Activated naive CD4-positive, alpha-beta T cell treated with anti-CD3 and anti-CD28 coated beads, Interleukin-2, amount 10 ng/mL, durations not matched to agents 7 days and 5 days (primary cell): Measurements from ENCODE around the gene PDPN.
"Not testable (repeated sequence)": the region's sequence is repeated elsewhere in the genome, so short reads cannot be mapped to it uniquely, and the experiment has no call there.

Experiments
- CTCF ChIA-PET: fragments of 350-600 bp; sonication (Branson Sonifier 250); formaldehyde crosslinking; loops from one replicate; lab custom pipeline; 2021; ENCODE audit warnings: antibody characterized with exemption; lab: Charles Lee
- DNase-seq: peaks from one replicate; pipeline ENCODE4 v3.0.0-alpha.2; 2020
- H3K27ac Mint-ChIP-seq: one replicate; pipeline ENCODE4 v1.8.0; 2021; ENCODE audit warnings: mild to moderate bottlenecking, moderate library complexity, mixed read lengths
- H3K27me3 Mint-ChIP-seq: one replicate; pipeline ENCODE4 v1.8.0; 2021; ENCODE audit warnings: mild to moderate bottlenecking, mixed read lengths
- H3K36me3 Mint-ChIP-seq: one replicate; pipeline ENCODE4 v1.8.0; 2021; ENCODE audit warnings: mixed read lengths
- H3K4me1 Mint-ChIP-seq: one replicate; pipeline ENCODE4 v1.8.0; 2021; ENCODE audit warnings: mixed read lengths
- H3K4me3 Mint-ChIP-seq: one replicate; pipeline ENCODE4 v1.8.0; 2021; ENCODE audit warnings: mild to moderate bottlenecking, moderate library complexity, mixed read lengths
- H3K9me3 Mint-ChIP-seq: one replicate; pipeline ENCODE4 v1.8.0; 2021; ENCODE audit warnings: mixed read lengths

Gene PDPN

GRCh38 chr1:13556224-13556764 lies 27.3 kb upstream of the PDPN start:
- CTCF ChIA-PET: no interaction called here
- no peak for DNase-seq
- Mint-ChIP-seq H3K4me1 (no peaks in the 10 kb centered on the region), H3K27ac (no peak overlapping the region), H3K27me3 (no peaks in the 10 kb centered on the region), H3K4me3 (no peak overlapping the region), H3K9me3 (no peaks in the 10 kb centered on the region), H3K36me3 (no peaks in the 10 kb centered on the region)

GRCh38 chr1:13560541-13560940 lies 23.1 kb upstream of the PDPN start:
- Mint-ChIP-seq H3K27ac (no peak overlapping the region), H3K9me3 (no peaks in the 10 kb centered on the region), H3K4me3 (no peak overlapping the region), H3K36me3 (no peaks in the 10 kb centered on the region), H3K4me1 (no peaks in the 10 kb centered on the region), H3K27me3 (no peaks in the 10 kb centered on the region)
- CTCF ChIA-PET: no interaction called here
- no peak for DNase-seq

- H3K27me3 Mint-ChIP-seq, H3K4me1 Mint-ChIP-seq, H3K9me3 Mint-ChIP-seq, H3K36me3 Mint-ChIP-seq, H3K27ac Mint-ChIP-seq, H3K4me3 Mint-ChIP-seq, CTCF ChIA-PET, DNase-seq: not testable (repeated sequence)
Measured at GRCh38 chr1:13562981-13563380, 20.7 kb upstream of the PDPN start.

DNA sequence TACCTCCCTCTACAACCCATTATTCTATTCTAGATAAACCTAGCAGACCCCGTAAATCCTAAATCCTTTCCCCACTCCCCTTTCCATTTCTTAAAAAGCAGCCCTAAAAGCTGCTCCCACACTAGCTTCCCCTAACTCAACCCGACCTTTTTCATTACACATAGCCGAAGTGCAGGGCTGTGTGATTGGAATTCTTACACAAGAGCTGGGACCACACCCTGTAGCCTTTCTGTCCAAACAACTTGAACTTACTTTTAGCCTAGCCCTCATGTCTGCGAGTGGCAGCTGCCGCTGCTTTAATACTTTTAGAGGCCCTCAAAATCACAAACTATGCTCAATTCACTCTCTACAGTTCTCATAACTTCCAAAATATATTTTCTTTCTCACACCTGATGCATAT lies 19.6 kb upstream of the PDPN start:
- no peaks in the 10 kb centered on the region for H3K9me3 Mint-ChIP-seq
- CTCF ChIA-PET: no interaction called here
- H3K4me1 Mint-ChIP-seq: no peaks in the 10 kb centered on the region

DNA sequence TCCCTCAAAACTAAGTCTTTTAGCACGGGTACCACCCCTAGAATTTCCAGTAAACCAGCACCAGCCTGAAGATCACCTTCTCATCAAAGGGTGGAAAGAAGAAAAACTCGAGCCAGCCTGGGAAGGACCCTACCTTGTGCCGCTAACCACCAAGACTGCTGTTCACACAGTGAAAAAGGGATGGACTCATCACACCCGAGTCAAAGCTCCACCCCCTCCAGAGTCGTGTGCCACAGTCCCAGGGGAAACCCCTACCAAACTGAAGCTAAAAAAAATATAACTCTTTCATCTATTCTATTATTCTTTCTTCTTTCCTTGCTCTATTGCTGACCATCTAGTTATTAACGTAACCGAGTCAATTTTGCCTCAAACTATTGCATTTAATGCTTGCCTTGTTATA lies 13.2 kb upstream of the PDPN start:
- not testable (repeated sequence) for DNase-seq, H3K4me3 Mint-ChIP-seq, H3K36me3 Mint-ChIP-seq, H3K27me3 Mint-ChIP-seq, H3K4me1 Mint-ChIP-seq, H3K27ac Mint-ChIP-seq, H3K9me3 Mint-ChIP-seq
- CTCF ChIA-PET: interaction anchor here (0.5 to 1.1 kb wide), 2 partner anchors 33 to 987 kb away, joined by 3 read pairs; no protein-coding TSS in a partner anchor

More for the DNA sequence above, 19.6 kb upstream of the PDPN start:
- no peak for DNase-seq
- Mint-ChIP-seq H3K36me3 (no peaks in the 10 kb centered on the region), H3K4me3 (no peak overlapping the region), H3K27ac (no peak overlapping the region), H3K27me3 (peaks cover 4% of the 10 kb centered on the region)

DNA sequence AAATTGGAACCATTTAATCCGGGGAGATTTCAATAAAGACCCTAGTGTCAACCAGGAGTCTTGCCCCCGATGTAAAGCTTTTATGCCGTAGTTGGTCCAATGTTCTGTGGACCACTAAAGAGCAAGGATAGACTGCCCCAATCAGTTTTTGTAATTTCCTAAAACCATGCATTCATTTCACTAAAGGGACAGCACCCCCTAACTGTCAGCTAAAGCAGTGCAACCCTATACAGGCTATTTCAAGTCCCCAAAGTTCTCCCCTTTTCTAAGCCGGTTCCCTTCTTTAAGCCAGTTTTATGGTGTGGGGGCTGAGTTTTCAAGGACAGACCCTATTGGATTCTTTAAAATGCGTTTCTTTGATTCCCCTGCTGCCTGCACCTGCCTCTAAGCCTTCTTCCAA lies 12.7 kb upstream of the PDPN start:
- H3K27me3 Mint-ChIP-seq: peaks cover 7% of the 10 kb centered on the region
- CTCF ChIA-PET: interaction anchor here (1.1 kb wide), 1 partner anchor 33 kb away, joined by 3 read pairs; no protein-coding TSS in a partner anchor
- no peak for DNase-seq
- H3K36me3 Mint-ChIP-seq: no peaks in the 10 kb centered on the region
- H3K4me3 Mint-ChIP-seq: no peak overlapping the region
- no peak overlapping the region for H3K27ac Mint-ChIP-seq
- no peaks in the 10 kb centered on the region for H3K9me3 Mint-ChIP-seq
- no peaks in the 10 kb centered on the region for H3K4me1 Mint-ChIP-seq

GRCh38 chr1:13573586-13573985 lies 10.0 kb upstream of the PDPN start:
- no peaks in the 10 kb centered on the region for H3K9me3 Mint-ChIP-seq
- H3K27ac Mint-ChIP-seq: no peak overlapping the region
- H3K36me3 Mint-ChIP-seq: no peaks in the 10 kb centered on the region
- H3K4me3 Mint-ChIP-seq: no peak overlapping the region
- peaks cover 4% of the 10 kb centered on the region for H3K27me3 Mint-ChIP-seq
- H3K4me1 Mint-ChIP-seq: no peaks in the 10 kb centered on the region
- CTCF ChIA-PET: no interaction called here
- DNase-seq: no peak

DNA sequence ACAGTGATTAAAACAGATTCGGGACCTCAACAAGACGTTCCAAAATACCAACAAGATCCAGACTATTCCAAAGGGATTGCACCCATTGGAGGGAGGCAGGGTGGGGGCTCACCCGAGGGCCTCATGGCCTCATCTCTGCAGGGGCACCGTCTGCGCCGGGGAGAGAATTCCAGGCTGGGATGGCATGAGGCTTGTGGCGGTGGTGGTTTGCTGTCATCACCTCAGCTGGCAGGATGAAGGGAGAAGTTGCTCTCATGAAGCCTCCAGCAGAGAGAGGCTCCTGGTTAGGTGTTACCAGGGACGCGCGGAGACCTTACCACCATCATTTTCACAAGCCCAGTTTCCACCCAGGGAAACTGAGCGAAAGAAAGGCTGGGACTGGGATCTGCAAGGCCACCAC lies 6.7 kb upstream of the PDPN start:
- H3K27me3 Mint-ChIP-seq: peaks cover 17% of the 10 kb centered on the region

GRCh38 chr1:13577846-13578245 lies 5.8 kb upstream of the PDPN start:
- CTCF ChIA-PET: no interaction called here
- Mint-ChIP-seq H3K4me1 (no peaks in the 10 kb centered on the region), H3K27me3 (peaks cover 26% of the 10 kb centered on the region)

More for the DNA sequence above, 6.7 kb upstream of the PDPN start:
- Mint-ChIP-seq H3K9me3 (no peaks in the 10 kb centered on the region), H3K27ac (no peak overlapping the region), H3K36me3 (no peaks in the 10 kb centered on the region), H3K4me1 (no peaks in the 10 kb centered on the region), H3K4me3 (no peak overlapping the region)
- no peak for DNase-seq
- CTCF ChIA-PET: no interaction called here

GRCh38 chr1:13581446-13581845 lies 2.2 kb upstream of the PDPN start:
- Mint-ChIP-seq H3K27me3 (peaks cover 62% of the 10 kb centered on the region), H3K4me1 (no peaks in the 10 kb centered on the region)
- CTCF ChIA-PET: no interaction called here

More at GRCh38 chr1:13577846-13578245, 5.8 kb upstream of the PDPN start:
- no peak overlapping the region for H3K4me3 Mint-ChIP-seq
- H3K36me3 Mint-ChIP-seq: no peaks in the 10 kb centered on the region
- no peak for DNase-seq
- H3K9me3 Mint-ChIP-seq: no peaks in the 10 kb centered on the region
- no peak overlapping the region for H3K27ac Mint-ChIP-seq

DNA sequence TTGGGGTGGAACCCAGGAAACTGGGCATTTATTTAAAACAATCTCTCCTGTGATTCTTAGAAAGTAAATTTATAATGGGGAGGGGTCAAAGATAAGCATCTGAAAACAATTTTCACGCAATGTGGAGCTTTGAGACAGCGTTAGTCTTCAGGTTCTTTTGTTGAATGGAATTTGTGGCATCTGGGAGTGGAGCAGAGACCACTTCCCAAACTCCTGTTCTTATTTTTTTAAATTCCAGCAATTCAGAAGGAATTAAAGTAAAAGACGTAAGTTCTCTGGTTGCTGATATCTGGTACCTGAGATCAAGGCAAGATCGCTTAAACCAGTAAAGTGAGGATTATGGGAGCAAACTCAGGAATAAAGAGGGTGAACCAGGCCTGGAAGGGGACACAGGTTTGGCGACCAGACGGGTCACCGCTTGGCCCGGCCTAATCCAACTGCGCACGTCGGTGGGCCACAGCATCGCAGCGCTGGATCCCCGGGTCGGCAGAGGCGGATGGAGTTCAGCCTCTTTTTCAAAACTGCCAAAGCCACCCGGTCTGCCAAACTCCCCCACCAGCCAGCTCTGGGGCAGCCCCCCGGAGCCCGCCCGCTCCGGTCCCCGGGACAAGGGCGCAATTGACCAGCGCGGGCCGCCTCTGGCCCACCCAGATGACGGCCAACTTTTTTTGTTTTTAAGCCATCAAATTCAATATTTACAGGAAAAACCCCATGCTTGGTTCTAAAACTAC lies 754 bp upstream of the PDPN start:
- no peak for DNase-seq
- CTCF ChIA-PET: no interaction called here
- no peak overlapping the region for H3K27ac Mint-ChIP-seq
- no peaks in the 10 kb centered on the region for H3K9me3 Mint-ChIP-seq
- no peak overlapping the region for H3K4me3 Mint-ChIP-seq
- peaks cover 70% of the 10 kb centered on the region for H3K27me3 Mint-ChIP-seq
- no peaks in the 10 kb centered on the region for H3K4me1 Mint-ChIP-seq
- no peaks in the 10 kb centered on the region for H3K36me3 Mint-ChIP-seq

More at GRCh38 chr1:13581446-13581845, 2.2 kb upstream of the PDPN start:
- Mint-ChIP-seq H3K36me3 (no peaks in the 10 kb centered on the region), H3K9me3 (no peaks in the 10 kb centered on the region), H3K4me3 (no peak overlapping the region), H3K27ac (no peak overlapping the region)
- DNase-seq: no peak

- peaks cover 74% of the 10 kb centered on the region for H3K27me3 Mint-ChIP-seq
- CTCF ChIA-PET: no interaction called here
- DNase-seq: no peak
- H3K36me3 Mint-ChIP-seq: no peaks in the 10 kb centered on the region
- H3K4me3 Mint-ChIP-seq: no peak overlapping the region
- no peaks in the 10 kb centered on the region for H3K9me3 Mint-ChIP-seq
- no peaks in the 10 kb centered on the region for H3K4me1 Mint-ChIP-seq
- H3K27ac Mint-ChIP-seq: peak overlapping the region; percentile 28
Measured at GRCh38 chr1:13583966-13584791, 547 bp downstream of the PDPN start.

DNA sequence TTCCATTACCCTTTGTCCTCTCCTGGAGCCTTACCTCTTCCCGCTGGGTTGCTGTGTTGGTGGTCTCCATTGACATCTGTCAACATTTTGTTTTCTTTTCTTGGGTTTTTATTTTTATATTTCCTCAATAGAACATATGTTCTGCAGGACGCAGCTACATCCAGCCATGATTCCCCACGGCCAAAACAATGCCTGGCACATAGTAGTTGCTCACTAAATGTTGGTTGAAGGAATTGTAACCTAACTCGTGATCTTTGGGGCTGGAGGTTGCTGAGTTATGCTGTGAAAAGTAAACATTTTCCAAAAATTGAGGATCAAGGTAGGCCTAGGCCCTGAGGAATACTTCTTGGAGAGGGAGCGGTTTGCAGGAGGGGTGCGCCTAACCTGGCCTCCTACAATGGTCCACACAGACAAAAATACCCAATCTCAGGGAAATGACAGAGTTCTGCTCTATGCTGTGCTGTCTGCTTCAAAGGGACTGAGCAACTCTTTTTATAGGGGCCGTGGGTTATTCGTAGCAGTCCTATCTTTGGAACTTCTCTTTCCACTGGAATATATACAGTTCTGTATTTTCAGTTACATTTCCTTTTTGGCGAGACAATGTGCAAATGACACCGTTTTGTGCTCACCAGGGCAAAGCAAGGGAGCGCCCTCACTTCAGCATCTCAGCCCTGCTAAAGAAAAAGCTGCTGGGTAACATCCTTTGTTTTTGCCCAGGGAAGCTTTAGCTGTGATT lies 1.4 kb downstream of the PDPN start:
- no peak for DNase-seq
- Mint-ChIP-seq H3K27me3 (peaks cover 71% of the 10 kb centered on the region), H3K9me3 (no peaks in the 10 kb centered on the region), H3K36me3 (no peaks in the 10 kb centered on the region), H3K4me1 (no peaks in the 10 kb centered on the region), H3K27ac (no peak overlapping the region), H3K4me3 (no peak overlapping the region)
- CTCF ChIA-PET: interaction anchor here (0.7 kb wide), 1 partner anchor 12 kb away, joined by 3 read pairs; no protein-coding TSS in a partner anchor

- H3K4me3 Mint-ChIP-seq: no peak overlapping the region
- H3K36me3 Mint-ChIP-seq: no peaks in the 10 kb centered on the region
- no peak for DNase-seq
- H3K9me3 Mint-ChIP-seq: no peaks in the 10 kb centered on the region
- no peaks in the 10 kb centered on the region for H3K4me1 Mint-ChIP-seq
- no peak overlapping the region for H3K27ac Mint-ChIP-seq
- peaks cover 71% of the 10 kb centered on the region for H3K27me3 Mint-ChIP-seq
- CTCF ChIA-PET: interaction anchor here (0.7 kb wide), 1 partner anchor 12 kb away, joined by 3 read pairs; no protein-coding TSS in a partner anchor
Measured at GRCh38 chr1:13585612-13585991, 2.0 kb downstream of the PDPN start.
